Nephron progenitor cell (in vitro differentiated cells): ENCODE measurements around the gene DBNDD1.
"Not testable (repeated sequence)": the region's sequence is repeated elsewhere in the genome, so short reads cannot be mapped to it uniquely, and the experiment has no call there.

Experiments
- DNase-seq: peaks from one replicate; pipeline ENCODE4 v3.0.0; 2021
- H3K27ac Mint-ChIP-seq: 2 replicates; pipeline ENCODE4 v1.8.0; 2021; ENCODE audit warnings: mild to moderate bottlenecking, moderate library complexity, mixed read lengths
- H3K27me3 Mint-ChIP-seq: 2 replicates; pipeline ENCODE4 v1.8.0; 2021; ENCODE audit warnings: mild to moderate bottlenecking, low read depth, mixed read lengths; ENCODE audit not compliant: poor library complexity
- H3K36me3 Mint-ChIP-seq: 2 replicates; pipeline ENCODE4 v1.8.0; 2021; ENCODE audit warnings: low read depth, mixed read lengths
- H3K4me1 Mint-ChIP-seq: 2 replicates; pipeline ENCODE4 v1.8.0; 2021; ENCODE audit warnings: mixed read lengths
- H3K4me3 Mint-ChIP-seq: 2 replicates; pipeline ENCODE4 v1.8.0; 2021; ENCODE audit warnings: mild to moderate bottlenecking, moderate library complexity, mixed read lengths
- H3K9me3 Mint-ChIP-seq: 2 replicates; pipeline ENCODE4 v1.8.0; 2021; ENCODE audit warnings: mild to moderate bottlenecking, moderate library complexity, mixed read lengths
- CTCF ChIP-seq: fragments of 200-600 bp; sonication (generic); IDR thresholded peaks from 2 replicates; pipeline ENCODE4 v1.5.0; 2021; ENCODE audit warnings: antibody characterized with exemption

Gene DBNDD1

GRCh38 chr16:90000733-90001427 lies 18.4 kb downstream of the DBNDD1 start:
- no peak for DNase-seq

GRCh38 chr16:89999831-90000574 lies 19.3 kb downstream of the DBNDD1 start:
- peaks cover 31% of the 10 kb centered on the region for H3K36me3 Mint-ChIP-seq

More at GRCh38 chr16:90000733-90001427, 18.4 kb downstream of the DBNDD1 start:
- Mint-ChIP-seq H3K36me3 (peaks cover 22% of the 10 kb centered on the region), H3K27ac (no peak overlapping the region), H3K4me3 (no peak overlapping the region), H3K4me1 (no peaks in the 10 kb centered on the region), H3K9me3 (peaks cover 2% of the 10 kb centered on the region), H3K27me3 (no peaks in the 10 kb centered on the region)
- TF ChIP-seq CTCF: no peak

GRCh38 chr16:89996178-89996489 lies 23.1 kb downstream of the DBNDD1 start:
- Mint-ChIP-seq H3K36me3 (peaks cover 70% of the 10 kb centered on the region), H3K27me3 (no peaks in the 10 kb centered on the region), H3K4me1 (no peaks in the 10 kb centered on the region), H3K4me3 (no peak overlapping the region), H3K9me3 (peaks cover 16% of the 10 kb centered on the region), H3K27ac (peak overlapping the region; percentile 29)
- no peak for TF ChIP-seq CTCF
- no peak for DNase-seq

More at GRCh38 chr16:89999831-90000574, 19.3 kb downstream of the DBNDD1 start:
- Mint-ChIP-seq H3K27ac (no peak overlapping the region), H3K9me3 (peaks cover 10% of the 10 kb centered on the region), H3K4me1 (no peaks in the 10 kb centered on the region), H3K27me3 (no peaks in the 10 kb centered on the region), H3K4me3 (no peak overlapping the region)
- no peak for TF ChIP-seq CTCF
- no peak for DNase-seq

- not testable (repeated sequence) for DNase-seq, H3K27me3 Mint-ChIP-seq, H3K4me1 Mint-ChIP-seq, H3K4me3 Mint-ChIP-seq
- peaks cover 75% of the 10 kb centered on the region for H3K36me3 Mint-ChIP-seq
- peak overlapping the region; percentile 80 for H3K27ac Mint-ChIP-seq
- peaks cover 16% of the 10 kb centered on the region for H3K9me3 Mint-ChIP-seq
These were observed 23.6 kb downstream of the DBNDD1 start for GRCh38 chr16:89995475-89996177.

GRCh38 chr16:89994721-89995474 lies 24.4 kb downstream of the DBNDD1 start:
- DNase-seq, H3K4me3 Mint-ChIP-seq, H3K27me3 Mint-ChIP-seq, H3K4me1 Mint-ChIP-seq: not testable (repeated sequence)
- Mint-ChIP-seq H3K9me3 (peaks cover 16% of the 10 kb centered on the region), H3K27ac (peak overlapping the region; percentile 96), H3K36me3 (peaks cover 75% of the 10 kb centered on the region)

GRCh38 chr16:89994389-89994720 lies 24.9 kb downstream of the DBNDD1 start:
- Mint-ChIP-seq H3K36me3 (peaks cover 75% of the 10 kb centered on the region), H3K9me3 (peaks cover 16% of the 10 kb centered on the region), H3K4me1 (no peaks in the 10 kb centered on the region), H3K27ac (peak overlapping the region; percentile 96), H3K4me3 (no peak overlapping the region), H3K27me3 (no peaks in the 10 kb centered on the region)
- no peak for DNase-seq
- TF ChIP-seq CTCF: no peak
